Dendritic cell treated with granulocyte-macrophage colony-stimulating factor and Interleukin-4, amounts not matched to agents 40 ng/mL and 50 ng/mL, for 4 days (primary cell): ENCODE data around the gene SPATA1.
A peak's percentile ranks its signal among the peaks of the same experiment; 100 is the strongest.

Experiments used
- H3K27ac Mint-ChIP-seq: one replicate; pipeline ENCODE4 v1.8.0; 2022; ENCODE audit warnings: mild to moderate bottlenecking, mixed read lengths
- H3K27me3 Mint-ChIP-seq: one replicate; pipeline ENCODE4 v1.8.0; 2022; ENCODE audit warnings: mild to moderate bottlenecking, mixed read lengths
- H3K36me3 Mint-ChIP-seq: one replicate; pipeline ENCODE4 v1.8.0; 2022; ENCODE audit warnings: low read depth, mixed read lengths
- H3K4me1 Mint-ChIP-seq: one replicate; pipeline ENCODE4 v1.8.0; 2022; ENCODE audit warnings: low read depth, mixed read lengths
- H3K4me3 Mint-ChIP-seq: one replicate; pipeline ENCODE4 v1.8.0; 2022; ENCODE audit warnings: mild to moderate bottlenecking, moderate library complexity, mixed read lengths
- H3K9me3 Mint-ChIP-seq: one replicate; pipeline ENCODE4 v1.8.0; 2022; ENCODE audit warnings: mixed read lengths
- intact Hi-C: fragments of 100-400 bp; cut with micrococcal nuclease; formaldehyde crosslinking; loops from one replicate; pipeline ENCODE4 v1.15.0; 2022

Gene SPATA1

DNA sequence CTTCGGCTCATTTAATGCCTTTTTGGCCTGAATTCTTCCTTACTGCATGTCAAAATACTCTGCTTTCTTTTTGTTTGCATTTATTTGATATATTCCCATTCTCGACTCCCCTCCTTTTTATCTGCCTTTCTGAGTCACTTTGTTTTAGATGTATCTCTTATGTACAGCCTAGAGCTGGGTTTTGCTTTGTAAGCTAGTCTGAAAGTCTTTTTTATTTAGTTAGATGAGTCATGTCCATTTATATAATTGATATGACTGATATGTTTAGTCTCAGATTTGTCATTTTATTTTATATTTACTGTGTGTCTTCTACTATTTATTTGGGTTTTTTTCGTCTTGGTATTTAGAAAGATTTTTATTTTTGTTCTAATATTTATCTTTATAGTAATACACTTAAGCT, 33.8 kb downstream of the SPATA1 start:
- Mint-ChIP-seq H3K4me3 (no peak overlapping the region), H3K27me3 (no peaks in the 10 kb centered on the region), H3K9me3 (no peaks in the 10 kb centered on the region), H3K36me3 (peaks cover 81% of the 10 kb centered on the region), H3K4me1 (no peaks in the 10 kb centered on the region), H3K27ac (no peak overlapping the region)
- intact Hi-C loops: loop anchor here (10.0 kb wide), 2 partner anchors 215 to 395 kb away; partner anchors contain the start of gene PRKACB

DNA sequence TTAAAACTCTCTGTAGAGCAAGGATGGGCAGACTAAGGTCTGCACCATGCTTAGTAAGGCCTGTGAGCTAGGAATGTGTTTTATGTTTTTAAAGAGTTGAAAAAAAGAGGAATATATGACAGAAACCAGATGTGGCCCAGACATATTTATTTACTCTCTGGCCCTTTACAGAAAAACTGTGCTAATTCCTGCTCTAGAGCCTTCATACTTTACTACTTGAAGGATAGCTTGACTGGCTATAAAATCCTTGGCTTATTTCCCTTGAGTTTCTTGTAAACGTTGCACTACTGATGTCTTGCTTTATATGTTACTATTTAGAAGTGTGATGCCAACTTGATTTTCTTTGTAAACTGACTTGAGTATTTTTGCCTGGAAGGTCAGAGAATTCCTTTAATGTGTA, 34.6 kb downstream of the SPATA1 start:
- Mint-ChIP-seq H3K36me3 (peaks cover 78% of the 10 kb centered on the region), H3K9me3 (no peaks in the 10 kb centered on the region), H3K27me3 (no peaks in the 10 kb centered on the region), H3K27ac (no peak overlapping the region), H3K4me3 (no peak overlapping the region), H3K4me1 (no peaks in the 10 kb centered on the region)
- intact Hi-C loops: loop anchor here (10.0 kb wide), 2 partner anchors 214 to 396 kb away; partner anchors contain the start of gene PRKACB

DNA sequence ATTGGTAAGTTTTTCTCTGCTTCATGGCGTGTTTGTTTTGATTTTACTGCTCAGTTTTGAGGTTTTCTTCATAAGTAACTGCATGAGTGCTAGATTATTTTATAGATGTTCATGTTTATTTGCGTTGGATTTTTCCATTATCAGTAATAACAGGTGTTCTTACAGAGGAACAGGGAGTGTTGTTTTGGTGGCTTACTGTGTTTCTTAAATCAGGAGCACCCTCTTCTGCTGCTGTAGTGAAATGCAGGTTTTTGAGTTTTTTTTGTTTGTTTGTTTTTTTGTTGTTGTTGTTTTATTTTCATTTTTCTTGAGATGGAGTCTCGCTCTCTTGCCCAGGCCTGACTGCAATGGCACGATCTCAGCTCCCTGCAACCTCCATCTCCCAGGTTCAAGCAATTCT, 35.5 kb downstream of the SPATA1 start:
- no peak overlapping the region for H3K27ac Mint-ChIP-seq
- no peaks in the 10 kb centered on the region for H3K27me3 Mint-ChIP-seq
- H3K4me3 Mint-ChIP-seq: no peak overlapping the region
- no peaks in the 10 kb centered on the region for H3K9me3 Mint-ChIP-seq
- H3K36me3 Mint-ChIP-seq: peaks cover 76% of the 10 kb centered on the region
- no peaks in the 10 kb centered on the region for H3K4me1 Mint-ChIP-seq
- intact Hi-C loops: loop anchor here (10.0 kb wide), 2 partner anchors 213 to 397 kb away; partner anchors contain the start of gene PRKACB

DNA sequence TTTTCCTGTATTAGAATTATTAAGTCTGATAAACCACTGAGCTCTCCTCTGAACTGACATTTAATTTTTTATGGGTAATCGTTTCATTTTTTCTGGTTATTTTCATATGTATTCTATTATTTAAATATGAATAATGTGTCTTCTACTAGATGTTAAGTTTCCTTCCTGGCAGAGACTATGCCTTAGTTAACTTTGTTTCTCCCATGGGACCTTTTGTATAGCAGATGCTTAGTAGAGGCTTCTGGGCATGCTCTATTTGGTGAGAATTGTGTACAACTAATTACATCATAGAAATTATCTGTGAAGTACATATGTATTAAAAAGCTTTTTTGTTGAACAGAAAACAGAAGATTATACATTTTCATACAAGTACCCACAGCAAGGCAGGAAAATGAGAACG, 44.6 kb downstream of the SPATA1 start:
- no peak overlapping the region for H3K27ac Mint-ChIP-seq
- peaks cover 25% of the 10 kb centered on the region for H3K36me3 Mint-ChIP-seq
- no peaks in the 10 kb centered on the region for H3K9me3 Mint-ChIP-seq
- peaks cover 6% of the 10 kb centered on the region for H3K4me1 Mint-ChIP-seq
- intact Hi-C loops: no loop called here
- no peak overlapping the region for H3K4me3 Mint-ChIP-seq
- H3K27me3 Mint-ChIP-seq: no peaks in the 10 kb centered on the region

DNA sequence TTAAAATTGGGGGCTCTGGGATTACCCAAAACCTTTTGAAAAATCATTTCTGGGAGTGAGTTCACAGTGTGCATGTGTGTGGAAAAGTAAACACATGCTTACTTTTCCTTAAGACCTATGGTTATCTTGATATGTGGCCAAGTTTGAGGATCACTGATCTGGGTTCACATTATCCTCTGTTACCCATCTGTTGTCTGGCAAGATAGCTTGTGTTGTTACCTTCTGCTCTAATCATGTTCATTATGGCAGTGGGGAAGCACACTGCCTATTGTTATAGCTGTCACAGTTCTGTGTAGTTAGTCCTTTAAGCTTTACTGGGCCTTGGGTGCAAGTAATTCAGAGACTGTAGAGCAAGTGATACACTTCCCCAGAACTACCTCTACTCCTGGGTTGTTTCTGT, 63.0 kb downstream of the SPATA1 start:
- peaks cover 62% of the 10 kb centered on the region for H3K36me3 Mint-ChIP-seq
- intact Hi-C loops: no loop called here
- no peak overlapping the region for H3K27ac Mint-ChIP-seq
- no peaks in the 10 kb centered on the region for H3K27me3 Mint-ChIP-seq
- H3K4me1 Mint-ChIP-seq: peaks cover 40% of the 10 kb centered on the region
- H3K9me3 Mint-ChIP-seq: peaks cover 7% of the 10 kb centered on the region
- no peak overlapping the region for H3K4me3 Mint-ChIP-seq

DNA sequence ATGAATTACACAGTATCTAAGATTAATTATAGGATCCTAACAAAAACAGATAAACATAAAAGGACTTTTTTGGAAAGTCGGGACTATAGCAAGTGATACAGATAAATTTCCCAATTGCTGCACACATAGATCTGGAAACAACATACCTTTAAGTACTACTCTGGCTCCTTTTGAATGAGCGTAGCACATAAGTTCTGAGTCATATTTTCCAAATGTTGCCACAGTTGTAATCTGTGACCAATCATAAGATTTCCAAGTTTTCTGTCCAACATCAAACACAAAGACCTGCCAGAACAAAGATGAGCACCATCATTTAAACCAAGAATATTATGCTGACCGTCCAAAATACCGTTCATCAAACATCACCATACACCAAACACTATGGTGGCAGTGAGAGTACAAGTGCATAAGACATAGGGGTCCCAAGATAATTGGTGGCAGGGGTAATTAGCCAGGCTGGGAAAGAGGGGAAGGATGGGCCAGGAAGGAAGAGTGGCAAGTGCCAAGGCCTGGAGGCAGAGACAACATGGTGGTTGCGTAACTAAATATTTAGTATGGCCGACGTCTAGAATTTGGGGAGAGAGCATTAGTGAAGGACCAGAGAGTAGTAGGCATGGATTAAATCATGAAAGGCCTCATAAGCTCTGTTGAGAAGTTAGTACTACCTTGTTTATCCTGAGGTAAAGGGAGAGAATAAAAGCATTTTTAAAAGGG, 64.4 kb downstream of the SPATA1 start:
- H3K36me3 Mint-ChIP-seq: peaks cover 58% of the 10 kb centered on the region
- peaks cover 53% of the 10 kb centered on the region for H3K4me1 Mint-ChIP-seq
- intact Hi-C loops: loop anchor here (5.0 kb wide), 1 partner anchor 122 kb away; the partner anchor contains the start of gene SSX2IP
- no peak overlapping the region for H3K4me3 Mint-ChIP-seq
- peak overlapping the region; percentile 100 for H3K27ac Mint-ChIP-seq
- no peaks in the 10 kb centered on the region for H3K27me3 Mint-ChIP-seq
- peaks cover 7% of the 10 kb centered on the region for H3K9me3 Mint-ChIP-seq

DNA sequence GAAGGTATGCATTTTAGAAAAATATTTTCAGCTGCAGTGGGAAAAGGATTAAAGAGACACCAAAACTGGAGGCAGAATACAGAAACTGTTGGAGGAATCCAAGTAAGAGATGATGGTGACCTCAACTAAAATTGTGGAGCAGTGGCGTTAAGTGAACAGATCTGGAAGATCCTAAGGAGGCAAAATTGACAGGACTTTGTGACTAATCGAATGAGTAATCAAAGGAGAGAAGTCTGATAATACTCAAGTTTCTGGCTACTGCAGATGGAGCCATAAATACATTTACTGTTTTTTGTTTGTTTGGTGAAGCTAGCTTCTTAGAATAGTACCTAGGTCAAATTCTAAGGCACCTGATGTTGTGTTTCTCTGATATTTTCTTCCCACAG, 65.0 kb downstream of the SPATA1 start:
- Mint-ChIP-seq H3K27me3 (no peaks in the 10 kb centered on the region), H3K4me3 (no peak overlapping the region), H3K36me3 (peaks cover 58% of the 10 kb centered on the region), H3K4me1 (peaks cover 53% of the 10 kb centered on the region), H3K27ac (peak overlapping the region; percentile 100), H3K9me3 (peaks cover 7% of the 10 kb centered on the region)
- intact Hi-C loops: loop anchor here (5.0 kb wide), 1 partner anchor 121 kb away; the partner anchor contains the start of gene SSX2IP

DNA sequence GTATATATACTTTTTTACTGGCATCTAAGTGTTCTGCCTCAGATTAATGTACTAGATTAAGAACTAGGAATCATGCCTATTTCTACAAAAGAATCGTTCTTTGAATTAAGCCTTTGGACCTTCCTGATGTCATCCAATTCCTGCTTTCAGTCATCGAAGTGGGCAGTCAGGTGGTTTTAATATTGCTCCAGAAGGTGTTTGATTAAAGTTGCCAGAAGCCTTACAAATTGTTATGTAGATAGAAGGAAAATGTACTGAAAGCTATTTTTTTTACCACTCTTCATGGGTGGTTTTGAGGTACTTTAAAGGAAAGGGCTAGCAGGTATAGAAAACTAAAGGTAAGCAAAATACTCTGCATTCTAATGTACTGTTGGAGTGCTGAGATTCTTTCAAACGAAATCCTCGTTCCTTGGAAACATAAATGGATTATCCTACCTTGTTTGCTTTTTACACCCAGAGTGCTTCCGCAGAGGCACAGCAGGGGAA, 67.3 kb downstream of the SPATA1 start:
- H3K36me3 Mint-ChIP-seq: peaks cover 44% of the 10 kb centered on the region
- peak overlapping the region; percentile 100 for H3K27ac Mint-ChIP-seq
- H3K4me3 Mint-ChIP-seq: peak overlapping the region; percentile 97
- no peaks in the 10 kb centered on the region for H3K27me3 Mint-ChIP-seq
- H3K9me3 Mint-ChIP-seq: peaks cover 7% of the 10 kb centered on the region
- intact Hi-C loops: loop anchor here (5.0 kb wide), 1 partner anchor 119 kb away; the partner anchor contains the start of gene SSX2IP
- peaks cover 54% of the 10 kb centered on the region for H3K4me1 Mint-ChIP-seq

DNA sequence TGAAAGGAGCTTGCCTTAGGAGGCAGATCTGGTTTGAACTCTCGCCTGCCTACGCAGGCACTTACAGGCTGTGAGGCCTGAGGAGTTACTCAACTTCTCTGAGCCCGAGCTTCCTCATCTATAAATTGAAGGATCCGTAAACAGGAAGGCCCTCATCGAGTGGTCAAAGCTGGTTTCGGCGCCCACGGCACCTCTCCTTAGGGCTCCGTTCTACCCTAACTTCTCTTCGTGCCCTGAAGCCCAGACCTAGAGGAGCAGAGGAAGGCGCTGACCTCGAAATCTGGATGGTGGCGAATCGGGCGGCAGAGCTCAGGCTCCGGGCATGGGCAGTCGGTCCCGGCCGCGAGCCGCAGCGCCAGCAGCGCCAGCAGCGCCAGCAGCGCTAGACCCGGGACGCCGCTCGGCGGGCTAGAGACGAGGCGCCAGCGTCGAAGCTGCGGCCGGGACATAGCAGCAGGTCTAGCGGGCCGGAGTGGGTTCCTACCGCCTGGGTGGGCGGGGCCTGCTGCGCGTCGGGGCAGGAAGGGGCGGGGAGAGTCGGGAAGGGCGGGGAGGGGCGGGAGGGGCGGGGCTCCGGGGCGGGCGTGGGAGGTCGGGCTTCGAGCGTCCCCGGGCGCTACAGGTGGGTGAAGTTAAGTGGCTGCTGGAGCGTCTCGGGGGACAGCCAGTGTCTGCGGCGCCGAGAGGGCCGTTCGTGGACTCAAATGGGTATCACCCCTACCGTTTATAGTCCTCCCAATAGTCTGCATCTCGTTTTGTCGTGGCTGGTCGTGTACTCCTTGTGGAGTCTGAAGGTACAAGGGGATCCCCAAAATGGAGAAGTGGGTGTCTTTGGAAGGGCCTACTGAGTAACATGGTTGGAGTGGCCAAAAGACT, 68.0 kb downstream of the SPATA1 start, which contains the start of gene CTBS:
CTBS (minus strand) TSS at position 474 of the 876 bp plus-strand sequence; CDS start at position 449, 25 bp downstream.
- H3K4me1 Mint-ChIP-seq: peaks cover 50% of the 10 kb centered on the region
- H3K27me3 Mint-ChIP-seq: no peaks in the 10 kb centered on the region
- peaks cover 38% of the 10 kb centered on the region for H3K36me3 Mint-ChIP-seq
- H3K27ac Mint-ChIP-seq: peak within 1 kb of the TSS; percentile 100
- H3K9me3 Mint-ChIP-seq: peaks cover 7% of the 10 kb centered on the region
- intact Hi-C loops: loop anchor here (1.0 to 5.0 kb wide), 3 partner anchors 41 to 118 kb away; partner anchors contain the start of genes GNG5, SPATA1 and SSX2IP
- H3K4me3 Mint-ChIP-seq: peak within 1 kb of the TSS; percentile 97

DNA sequence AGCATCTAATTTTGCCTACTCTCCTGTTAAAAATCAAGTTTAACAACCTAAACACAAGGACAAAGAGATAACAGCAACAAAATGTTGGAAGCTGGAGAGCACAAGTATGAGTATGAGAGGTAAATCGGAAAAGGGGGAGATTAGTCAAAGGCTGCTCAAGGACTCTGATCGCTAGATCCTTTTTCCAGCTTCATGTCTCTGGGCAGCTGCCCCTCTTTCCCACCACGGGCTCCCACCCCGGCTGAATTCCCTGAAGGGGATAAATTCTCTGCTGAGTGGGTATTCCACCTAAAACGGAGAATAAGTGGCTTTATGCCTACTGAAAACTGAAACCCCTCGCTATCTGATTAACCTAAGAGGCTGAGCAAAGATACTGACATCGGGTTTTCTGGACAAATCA, 68.8 kb downstream of the SPATA1 start:
- intact Hi-C loops: loop anchor here (1.0 to 5.0 kb wide), 3 partner anchors 40 to 117 kb away; partner anchors contain the start of genes GNG5, SPATA1 and SSX2IP
- Mint-ChIP-seq H3K27ac (peak overlapping the region; percentile 100), H3K4me1 (peaks cover 50% of the 10 kb centered on the region), H3K36me3 (peaks cover 32% of the 10 kb centered on the region), H3K9me3 (peaks cover 7% of the 10 kb centered on the region), H3K4me3 (peak overlapping the region; percentile 97), H3K27me3 (no peaks in the 10 kb centered on the region)

DNA sequence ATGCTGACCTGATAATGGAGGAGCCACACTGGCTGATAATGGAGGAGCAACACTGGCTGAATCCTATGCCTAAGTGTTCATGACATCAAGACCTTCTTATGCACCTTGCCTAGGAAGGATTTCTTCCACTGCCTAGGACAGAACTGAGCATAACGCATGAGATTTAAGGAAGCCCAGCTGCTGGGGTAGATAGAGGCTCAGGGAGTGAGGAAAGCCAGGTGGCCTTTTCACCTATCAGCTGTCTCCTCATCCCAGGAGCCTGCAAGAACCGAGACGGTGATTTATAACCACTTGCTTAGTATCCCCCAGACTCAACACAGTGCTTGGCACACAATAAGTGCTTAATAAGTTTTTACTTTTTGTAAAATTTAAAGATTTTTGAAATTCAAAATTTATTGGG, 75.5 kb downstream of the SPATA1 start:
- intact Hi-C loops: no loop called here
- Mint-ChIP-seq H3K4me3 (no peak overlapping the region), H3K9me3 (no peaks in the 10 kb centered on the region), H3K27me3 (no peaks in the 10 kb centered on the region), H3K4me1 (peaks cover 10% of the 10 kb centered on the region), H3K27ac (no peak overlapping the region), H3K36me3 (peaks cover 25% of the 10 kb centered on the region)

DNA sequence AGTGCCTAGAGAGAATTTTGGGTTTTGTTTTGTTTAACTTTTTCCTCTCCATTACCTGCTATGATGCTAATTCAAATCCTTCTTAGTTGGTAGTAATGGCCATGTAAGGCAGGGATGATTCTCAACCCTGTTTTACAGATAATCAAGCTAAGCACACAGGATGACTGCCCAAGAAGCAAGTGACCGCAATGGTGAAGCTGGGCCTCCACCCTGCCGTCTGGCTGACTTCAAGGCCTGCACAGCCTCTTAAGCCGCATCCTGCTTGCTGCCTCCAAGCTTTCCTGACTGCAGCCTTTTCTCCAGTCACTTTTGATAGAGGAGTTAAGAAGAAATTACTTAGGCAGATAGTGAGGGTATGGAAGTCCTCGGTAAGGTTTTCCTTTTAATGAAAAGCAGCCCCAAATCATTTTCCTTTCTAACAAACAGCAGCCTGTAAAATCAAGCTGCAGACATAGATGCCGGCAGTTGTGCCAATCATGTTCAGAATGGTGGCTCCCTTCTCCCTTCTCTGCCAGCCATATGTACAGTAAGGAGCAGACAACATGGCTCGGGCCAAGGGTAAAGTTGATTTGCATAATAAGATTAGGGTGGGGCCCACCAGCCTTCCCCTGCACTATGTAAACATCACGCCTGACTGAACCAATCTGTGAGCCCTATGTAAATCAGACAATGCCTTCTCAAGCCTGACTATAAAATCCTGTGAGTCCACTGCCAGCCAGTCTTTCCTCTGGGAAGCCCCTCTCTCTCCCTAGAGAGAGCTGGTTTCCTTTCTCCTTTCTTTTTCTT, 76.8 kb downstream of the SPATA1 start:
- Mint-ChIP-seq H3K9me3 (no peaks in the 10 kb centered on the region), H3K4me3 (no peak overlapping the region), H3K4me1 (no peaks in the 10 kb centered on the region), H3K36me3 (peaks cover 25% of the 10 kb centered on the region), H3K27me3 (no peaks in the 10 kb centered on the region), H3K27ac (no peak overlapping the region)
- intact Hi-C loops: no loop called here

DNA sequence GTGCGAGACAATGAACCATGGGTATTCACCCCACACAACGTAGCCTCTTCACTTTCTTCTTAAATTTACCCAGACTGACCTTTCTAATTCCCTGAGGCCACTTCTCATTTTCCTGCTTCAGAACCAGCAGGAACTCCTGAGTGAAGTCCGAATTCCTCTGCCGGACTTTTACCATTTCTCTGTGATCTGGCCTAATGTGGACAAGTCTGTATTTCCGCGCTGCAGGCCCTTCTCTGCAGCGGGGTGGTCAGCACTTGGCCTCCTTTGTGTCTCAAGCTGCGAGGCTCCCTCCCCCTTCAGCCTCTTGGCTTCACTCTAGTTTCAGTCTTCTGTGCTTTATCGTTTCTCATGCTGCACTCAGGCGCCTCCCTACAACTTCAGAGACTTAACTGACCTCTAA, 77.5 kb downstream of the SPATA1 start:
- no peaks in the 10 kb centered on the region for H3K9me3 Mint-ChIP-seq
- no peaks in the 10 kb centered on the region for H3K27me3 Mint-ChIP-seq
- H3K4me3 Mint-ChIP-seq: no peak overlapping the region
- H3K27ac Mint-ChIP-seq: no peak overlapping the region
- H3K4me1 Mint-ChIP-seq: no peaks in the 10 kb centered on the region
- intact Hi-C loops: no loop called here
- peaks cover 25% of the 10 kb centered on the region for H3K36me3 Mint-ChIP-seq
